Measurements from ENCODE around the gene RWDD4. TPM values are rescaled to one million over a fixed set of nuclear protein-coding genes. Genes with fewer than 3 reads are reported as not detected.

RWDD4 gene
- total and polyA plus RNA-seq, 7 donors: 19.1 to 51.1 (median 31.8) TPM

GRCh38 chr4:183635741-183636140 is 23.2 kb downstream of the RWDD4 start:
- ATAC-seq (no peak), DNase-seq (no peak)
- intact Hi-C loops (cut with DNase I): no loop called here
- Histone ChIP-seq H3K36me3 (ENCODE audit: insufficient read depth in 1 of 2, low read depth in 1 of 2) (peaks cover 0 to 3% of the 10 kb centered on the region in 2 donors), H3K4me1 (no peaks in the 10 kb centered on the region), H3K27me3 (ENCODE audit: insufficient read depth in 3 of 3, low read length in 2 of 3) (no peaks in the 10 kb centered on the region), H3K4me3 (no peak overlapping the region), H3K9me3 (no peaks in the 10 kb centered on the region), H3K27ac (no peak overlapping the region)
- WGBS, 3 donors: 69 to 77% (median 73%) methylated on average over 5 of the region's 5 CpGs
- no peak for TF ChIP-seq CTCF (IDR thresholded peaks at IDR 0.05)

GRCh38 chr4:183635321-183635720 is 23.7 kb downstream of the RWDD4 start:
- no peaks in the 10 kb centered on the region for H3K27me3 ChIP-seq (ENCODE audit: insufficient read depth in 3 of 3, low read length in 2 of 3)
- intact Hi-C loops (cut with DNase I): no loop called here
- WGBS, 3 donors: 54 to 57% (median 55%) methylated on average over 10 of the region's 10 CpGs
- no peak overlapping the region for H3K4me3 ChIP-seq
- no peak for TF ChIP-seq CTCF (IDR thresholded peaks at IDR 0.05)
- H3K27ac ChIP-seq: no peak overlapping the region
- ATAC-seq (no peak), DNase-seq (no peak)
- no peaks in the 10 kb centered on the region for H3K9me3 ChIP-seq
- H3K36me3 ChIP-seq (ENCODE audit: insufficient read depth in 1 of 2, low read depth in 1 of 2): peaks cover 0 to 3% of the 10 kb centered on the region in 2 donors
- no peaks in the 10 kb centered on the region for H3K4me1 ChIP-seq

GRCh38 chr4:183633476-183634400 is 25.2 kb downstream of the RWDD4 start:
- 84 to 86% (median 86%) methylated on average over 11 of the region's 11 CpGs for WGBS, 3 donors

GRCh38 chr4:183632689-183633088 is 26.3 kb downstream of the RWDD4 start:
- TF ChIP-seq CTCF (IDR thresholded peaks at IDR 0.05): no peak
- no peaks in the 10 kb centered on the region for H3K36me3 ChIP-seq (ENCODE audit: insufficient read depth in 1 of 2, low read depth in 1 of 2)
- no peak overlapping the region for H3K4me3 ChIP-seq
- H3K27me3 ChIP-seq (ENCODE audit: insufficient read depth in 3 of 3, low read length in 2 of 3): no peaks in the 10 kb centered on the region
- intact Hi-C loops (cut with DNase I): no loop called here
- 87 to 92% (median 89%) methylated on average over 12 of the region's 12 CpGs for WGBS, 3 donors
- DNase-seq (no peak), ATAC-seq (no peak)
- no peak overlapping the region for H3K27ac ChIP-seq
- no peaks in the 10 kb centered on the region for H3K9me3 ChIP-seq
- H3K4me1 ChIP-seq: no peaks in the 10 kb centered on the region

More at GRCh38 chr4:183633476-183634400, 25.2 kb downstream of the RWDD4 start:
- no peak for TF ChIP-seq CTCF (IDR thresholded peaks at IDR 0.05)
- Histone ChIP-seq H3K36me3 (ENCODE audit: insufficient read depth in 1 of 2, low read depth in 1 of 2) (no peaks in the 10 kb centered on the region), H3K4me3 (no peak overlapping the region), H3K27ac (no peak overlapping the region), H3K27me3 (ENCODE audit: insufficient read depth in 3 of 3, low read length in 2 of 3) (no peaks in the 10 kb centered on the region), H3K4me1 (no peaks in the 10 kb centered on the region), H3K9me3 (no peaks in the 10 kb centered on the region)
- no peak for ATAC-seq
- intact Hi-C loops (cut with DNase I): no loop called here
- DNase-seq: no peak

All from psoas muscle (tissue), 8 donors.